ENCODE results near the gene RAB11FIP3.
"Not testable (repeated sequence)": the region's sequence is repeated elsewhere in the genome, so short reads cannot be mapped to it uniquely, and the experiment has no call there.

RAB11FIP3 gene

DNA sequence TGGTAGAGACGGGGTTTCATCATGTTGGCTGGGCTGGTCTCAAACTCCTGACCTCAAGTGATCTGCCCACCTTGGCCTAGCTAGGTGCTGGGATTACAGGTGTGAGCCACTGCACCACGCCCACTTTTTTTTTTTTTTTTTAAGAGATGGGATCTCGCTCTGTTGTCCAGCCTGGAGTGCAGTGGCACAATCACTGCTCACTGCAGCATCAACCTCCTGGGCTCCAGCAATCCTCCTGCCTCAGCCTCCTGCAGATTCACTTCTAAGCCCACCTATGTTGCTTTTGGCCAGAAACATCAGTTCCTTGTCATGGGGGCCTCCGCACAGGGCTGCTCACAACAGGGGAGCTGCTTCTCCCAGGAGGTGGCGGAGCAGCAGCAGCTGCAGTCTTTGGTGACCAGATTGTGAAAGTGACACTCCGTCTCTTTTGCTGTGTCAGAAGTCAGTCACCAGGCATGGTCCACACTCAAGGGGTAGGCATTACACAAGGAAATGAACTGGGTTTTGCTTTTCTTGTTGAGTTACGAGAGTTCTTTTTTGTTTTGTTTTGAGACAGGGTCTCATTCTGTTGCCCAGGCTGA, 32.9 kb upstream of the RAB11FIP3 start:
- DNase-seq, result no peak

DNA sequence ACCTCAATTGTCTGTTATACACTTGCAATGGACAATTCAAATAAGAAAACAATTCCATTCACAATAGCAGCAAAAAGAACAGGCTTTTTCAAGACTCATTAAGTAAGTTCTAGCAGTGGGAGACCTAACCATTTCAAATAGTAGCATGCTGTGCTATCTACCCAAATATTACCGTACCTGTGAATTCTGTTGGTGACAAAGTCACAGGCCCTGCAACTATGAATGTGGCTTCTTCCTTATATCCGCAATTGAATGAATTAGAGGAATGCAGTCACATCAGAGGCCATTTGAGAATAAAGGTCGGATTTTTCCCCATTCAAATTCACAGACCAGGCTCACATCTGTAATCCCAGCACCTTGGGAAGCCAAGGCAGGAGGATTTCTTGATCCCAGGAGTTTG, 29.2 kb upstream of the RAB11FIP3 start:
- DNase-seq, result no peak

DNA sequence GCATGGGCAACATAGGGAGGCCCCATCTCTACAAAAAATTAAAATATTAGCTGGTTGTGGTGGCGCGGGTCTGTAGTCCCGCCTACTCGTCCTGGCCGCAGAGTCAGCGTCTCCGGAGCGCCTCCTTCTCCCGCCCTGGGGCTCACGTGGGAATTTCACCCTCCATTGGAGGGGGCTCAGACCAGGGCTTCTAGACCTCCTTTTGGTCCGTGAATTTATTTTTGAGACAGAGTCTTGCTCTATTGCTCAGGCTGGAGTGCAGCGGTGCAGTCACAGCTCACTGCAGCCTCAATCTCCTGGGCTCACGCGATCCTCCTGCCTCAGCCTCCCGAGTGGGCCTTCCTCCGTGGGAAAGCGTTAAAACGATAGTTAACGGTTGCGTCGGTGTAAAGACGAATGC, 28.8 kb upstream of the RAB11FIP3 start:
- no peak for DNase-seq

DNA sequence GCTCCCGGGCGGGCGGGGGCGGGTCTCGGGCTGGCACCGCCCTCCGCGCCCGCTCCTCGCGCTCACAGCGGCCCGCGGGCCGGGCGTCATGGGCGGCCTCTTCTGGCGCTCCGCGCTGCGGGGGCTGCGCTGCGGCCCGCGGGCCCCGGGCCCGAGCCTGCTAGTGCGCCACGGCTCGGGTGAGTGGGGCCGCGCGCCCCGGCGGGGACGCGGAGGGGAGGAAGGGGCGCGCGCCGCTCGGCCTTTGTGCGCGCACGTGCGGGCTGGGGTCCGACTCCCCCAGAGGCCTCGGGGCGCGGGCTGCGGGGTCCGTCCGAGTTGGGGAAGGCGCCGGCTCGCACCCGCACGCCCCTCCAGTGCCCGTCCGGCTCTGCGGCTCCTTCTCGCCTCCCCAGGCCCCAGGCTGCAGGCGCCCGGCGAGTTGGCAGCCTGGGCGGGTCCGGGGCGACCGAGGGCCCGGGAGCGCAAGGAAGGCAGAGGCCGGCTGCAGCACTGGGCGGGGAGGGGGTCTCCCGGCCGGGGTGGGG, 28.3 kb upstream of the RAB11FIP3 start, which contains the start of gene NME4:
TSS of gene NME4 (plus strand) at position 65 of the 527 bp plus-strand sequence. CDS start at position 89, 24 bp downstream.
- peak in 1 of 2 donors; percentile 37 for DNase-seq

DNA sequence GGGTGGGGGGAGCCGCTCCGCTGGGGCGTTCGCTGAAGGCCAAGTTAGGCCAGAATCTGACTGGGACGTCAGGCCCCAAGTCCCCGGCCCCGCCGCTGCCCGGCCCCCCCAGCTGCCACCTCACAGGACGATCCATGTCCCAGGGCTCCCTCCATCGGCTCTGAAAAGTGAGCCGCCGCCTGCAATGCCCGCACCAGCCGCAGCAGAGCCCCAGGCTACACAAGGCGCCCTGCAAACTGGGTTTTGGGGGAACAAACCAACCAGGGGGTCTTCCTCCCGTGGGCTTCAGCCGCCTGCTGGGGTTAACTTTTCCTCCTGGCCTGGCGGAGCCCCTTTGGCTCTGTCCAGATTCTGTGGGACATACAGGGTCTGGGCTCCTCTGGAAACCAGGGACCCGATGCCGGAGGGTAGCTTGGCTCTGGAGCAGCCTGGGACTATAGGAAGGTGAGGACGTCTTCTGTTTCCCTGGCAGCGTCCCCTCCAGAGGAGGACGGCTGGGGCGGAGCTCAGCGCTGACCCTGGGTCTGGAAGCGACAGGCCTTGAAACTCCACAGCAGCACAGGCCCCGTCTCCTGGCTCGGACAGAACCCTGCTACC, 27.6 kb upstream of the RAB11FIP3 start:
- peak in 1 of 2 donors; percentile 39 for DNase-seq

DNA sequence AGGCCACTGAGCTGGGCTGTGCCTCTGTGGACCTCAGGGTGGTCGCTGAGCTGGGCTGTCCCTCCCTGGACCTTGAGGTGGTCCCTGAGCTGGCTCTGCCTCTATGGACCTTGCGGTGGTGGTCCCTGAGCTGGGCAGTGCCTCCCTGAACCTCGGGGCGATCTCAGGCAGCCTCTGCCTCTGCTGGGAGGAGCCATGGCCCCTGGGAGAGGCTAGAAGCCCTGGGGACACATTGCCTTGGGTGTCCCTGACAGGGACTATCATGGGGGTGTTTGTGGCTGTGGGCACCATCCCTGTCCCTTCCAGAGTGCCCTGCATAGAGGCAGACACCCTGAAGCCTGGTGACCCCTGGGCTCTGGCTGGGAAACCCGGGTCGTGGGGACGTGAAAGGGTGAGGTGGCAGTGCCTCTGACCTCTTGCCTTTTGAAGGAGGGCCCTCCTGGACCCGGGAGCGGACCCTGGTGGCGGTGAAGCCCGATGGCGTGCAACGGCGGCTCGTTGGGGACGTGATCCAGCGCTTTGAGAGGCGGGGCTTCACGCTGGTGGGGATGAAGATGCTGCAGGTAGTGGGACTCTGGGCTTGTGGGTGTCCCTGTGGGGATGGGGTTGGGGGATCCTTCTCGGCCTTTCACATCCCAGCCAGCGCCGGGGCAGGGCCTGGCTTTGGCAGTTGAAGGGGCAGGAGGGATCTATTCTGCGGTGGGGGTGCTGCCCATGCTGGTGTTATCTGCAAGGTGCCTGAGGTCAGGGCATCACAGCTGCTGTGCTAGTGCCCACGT, 26.7 kb upstream of the RAB11FIP3 start:
- DNase-seq, result no peak

DNA sequence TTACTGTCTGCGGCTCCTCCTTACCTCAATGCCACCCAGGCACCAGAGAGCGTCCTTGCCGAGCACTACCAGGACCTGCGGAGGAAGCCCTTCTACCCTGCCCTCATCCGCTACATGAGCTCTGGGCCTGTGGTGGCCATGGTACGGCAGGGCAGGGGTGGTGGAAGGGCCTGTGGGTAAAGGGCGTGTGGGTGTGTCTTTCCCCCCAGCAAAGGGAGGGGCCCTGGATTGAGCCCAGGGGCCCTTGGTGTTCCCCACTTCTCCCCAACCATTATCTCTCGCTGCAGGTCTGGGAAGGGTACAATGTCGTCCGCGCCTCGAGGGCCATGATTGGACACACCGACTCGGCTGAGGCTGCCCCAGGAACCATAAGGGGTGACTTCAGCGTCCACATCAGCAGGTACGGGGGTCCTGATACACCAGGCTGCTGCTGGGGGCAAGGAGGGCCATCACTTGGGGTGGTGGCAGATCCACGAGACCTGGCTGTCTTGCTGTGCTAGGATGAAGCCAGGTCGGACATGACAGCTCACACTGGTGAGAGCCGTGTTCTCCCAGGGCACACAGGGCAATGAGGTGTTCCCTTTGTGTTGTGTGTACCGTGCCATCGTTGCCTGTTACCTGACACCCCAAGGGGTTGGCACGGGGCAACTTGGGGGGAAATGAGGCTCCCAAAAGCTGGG, 26.0 kb upstream of the RAB11FIP3 start:
- DNase-seq, result no peak

DNA sequence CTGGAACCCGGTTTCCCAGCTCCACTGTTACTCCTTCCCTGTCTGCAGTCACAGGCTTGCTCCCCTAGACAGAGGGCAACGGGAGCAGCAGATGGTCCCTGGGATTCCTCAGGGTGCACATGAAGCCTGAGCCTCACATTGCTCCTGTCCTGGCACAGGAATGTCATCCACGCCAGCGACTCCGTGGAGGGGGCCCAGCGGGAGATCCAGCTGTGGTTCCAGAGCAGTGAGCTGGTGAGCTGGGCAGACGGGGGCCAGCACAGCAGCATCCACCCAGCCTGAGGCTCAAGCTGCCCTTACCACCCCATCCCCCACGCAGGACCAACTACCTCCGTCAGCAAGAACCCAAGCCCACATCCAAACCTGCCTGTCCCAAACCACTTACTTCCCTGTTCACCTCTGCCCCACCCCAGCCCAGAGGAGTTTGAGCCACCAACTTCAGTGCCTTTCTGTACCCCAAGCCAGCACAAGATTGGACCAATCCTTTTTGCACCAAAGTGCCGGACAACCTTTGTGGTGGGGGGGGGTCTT, 25.3 kb upstream of the RAB11FIP3 start:
- DNase-seq, result peak in 1 of 2 donors; percentile 26

DNA sequence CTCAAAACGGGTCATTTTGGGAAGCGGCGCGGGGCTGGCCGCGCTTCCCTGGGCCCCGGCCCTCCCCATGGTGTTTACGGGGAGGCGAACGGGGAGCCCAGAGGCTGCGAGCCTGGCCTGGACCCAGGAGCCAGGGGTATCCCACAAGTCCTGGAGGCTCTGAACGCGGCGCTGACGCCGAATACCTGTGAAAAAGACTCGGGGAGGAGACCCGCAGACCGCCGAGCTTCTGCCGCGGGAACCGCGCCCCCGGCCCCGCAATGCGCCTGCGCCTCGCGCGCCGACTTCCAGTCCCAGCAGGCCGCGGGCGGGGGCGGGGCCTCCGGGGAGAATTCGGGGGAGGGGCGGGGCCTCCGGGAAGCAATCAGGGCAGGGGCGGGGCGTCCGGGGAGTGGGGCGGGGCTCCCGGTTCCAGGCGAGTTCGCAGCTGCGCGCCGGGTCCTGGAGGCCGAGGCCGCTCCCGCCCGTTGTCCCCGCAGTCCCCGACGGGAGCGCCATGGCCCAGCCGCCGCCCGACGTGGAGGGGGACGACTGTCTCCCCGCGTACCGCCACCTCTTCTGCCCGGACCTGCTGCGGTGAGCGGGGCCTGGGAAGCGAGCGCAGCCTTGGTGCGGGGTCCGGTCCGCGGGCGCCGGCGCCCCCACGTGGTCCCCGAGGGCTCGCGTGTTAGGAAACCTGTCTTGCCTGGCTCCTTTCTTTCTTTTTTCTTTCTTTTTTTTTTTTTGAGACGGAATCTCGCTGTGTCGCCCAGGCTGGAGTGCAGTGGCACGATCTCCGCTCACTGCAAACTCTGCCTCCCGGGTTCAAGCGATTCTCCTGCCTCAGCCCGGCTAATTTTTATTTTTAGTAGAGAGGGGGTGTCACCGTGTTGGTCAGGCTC, 23.7 kb upstream of the RAB11FIP3 start, which contains the start of gene DECR2:
TSS of gene DECR2 (plus strand) at position 418 of the 881 bp plus-strand sequence. CDS start at position 497, 79 bp downstream.
- peak; percentile 99 to 100 for DNase-seq

DNA sequence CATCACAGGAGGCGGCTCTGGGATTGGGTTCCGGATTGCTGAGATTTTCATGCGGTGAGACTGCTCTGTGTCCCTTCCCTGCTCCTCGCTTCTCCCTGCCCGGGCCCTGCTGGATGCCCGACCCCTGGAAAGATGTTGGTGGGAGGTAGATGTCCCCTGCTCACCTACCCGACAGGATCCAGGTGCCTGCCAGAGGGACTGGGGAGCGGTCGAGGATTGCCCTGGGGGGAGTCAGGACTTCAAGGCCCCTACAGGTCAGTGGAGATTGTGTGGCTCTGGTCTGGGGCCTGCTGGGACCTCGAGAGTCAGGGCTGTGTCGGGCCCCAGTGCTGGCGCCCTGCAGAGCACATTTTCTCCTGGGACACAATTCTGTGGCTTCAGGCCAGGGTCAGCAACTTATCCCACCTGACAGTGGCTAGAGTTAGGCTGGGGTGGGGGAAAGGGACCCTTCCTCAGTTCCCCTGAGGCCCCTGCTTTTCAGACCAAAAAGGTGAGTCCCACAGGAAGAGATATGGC, 20.4 kb upstream of the RAB11FIP3 start:
- no peak for DNase-seq

DNA sequence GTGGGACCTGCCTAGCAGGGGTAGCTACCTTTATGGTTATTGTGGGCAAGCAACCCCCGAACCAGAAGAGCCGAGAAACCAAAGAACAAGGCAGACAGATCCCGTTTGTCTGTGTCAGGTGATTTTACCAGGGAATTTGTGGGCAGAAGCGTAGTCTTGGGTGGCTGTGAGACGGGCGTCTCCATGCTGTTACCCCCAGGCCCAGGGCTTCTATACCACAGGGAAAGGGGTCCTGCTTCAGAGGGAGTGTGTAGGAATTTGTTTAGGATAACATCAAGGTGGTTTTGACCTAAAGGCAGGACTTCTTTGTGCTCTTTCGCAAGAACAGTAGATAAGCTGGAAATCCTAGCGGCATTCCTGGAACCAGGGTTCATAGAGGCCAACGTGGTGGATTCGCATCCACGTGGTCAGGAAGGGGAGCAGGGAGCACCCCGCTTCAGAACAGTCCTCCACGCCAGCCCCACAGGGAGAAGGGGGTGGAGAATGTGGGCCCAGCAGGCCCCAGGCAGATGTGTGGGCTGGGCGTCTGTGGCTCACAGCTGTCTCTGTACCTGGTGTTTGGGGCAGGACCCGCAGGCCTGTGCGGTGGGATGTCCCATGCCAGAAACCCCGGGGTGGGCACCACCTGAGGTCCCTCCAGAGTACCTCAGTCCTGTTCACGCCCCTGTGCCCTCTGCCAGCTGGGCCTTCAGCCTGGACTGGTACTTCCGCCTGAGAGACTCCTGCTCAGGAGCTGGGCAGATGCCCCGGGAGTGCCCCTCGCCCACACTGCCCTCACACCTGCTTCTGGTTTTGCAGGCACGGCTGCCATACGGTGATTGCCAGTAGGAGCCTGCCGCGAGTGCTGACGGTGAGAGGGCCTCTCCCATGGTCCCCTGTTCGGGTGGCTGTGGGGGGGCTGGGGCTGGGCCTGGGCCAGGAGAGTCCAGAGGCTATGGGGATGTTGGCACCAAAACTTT, 19.6 kb upstream of the RAB11FIP3 start:
- DNase-seq, result no peak

DNA sequence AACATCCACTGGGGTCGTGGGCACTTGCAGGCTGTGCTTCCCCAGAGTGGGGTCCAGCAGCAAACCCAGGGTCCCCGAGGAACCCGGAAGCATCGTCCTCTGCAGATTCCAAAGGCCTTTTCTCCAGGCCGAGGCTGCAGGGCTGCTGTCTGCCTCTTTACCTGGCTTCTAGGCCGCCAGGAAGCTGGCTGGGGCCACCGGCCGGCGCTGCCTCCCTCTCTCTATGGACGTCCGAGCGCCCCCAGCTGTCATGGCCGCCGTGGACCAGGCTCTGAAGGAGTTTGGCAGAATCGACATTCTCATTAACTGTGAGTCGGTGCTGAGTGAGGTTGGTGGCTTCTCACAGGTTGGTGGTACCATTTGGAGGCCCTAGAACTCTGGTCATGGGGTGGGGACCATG, 18.2 kb upstream of the RAB11FIP3 start:
- no peak for DNase-seq

DNA sequence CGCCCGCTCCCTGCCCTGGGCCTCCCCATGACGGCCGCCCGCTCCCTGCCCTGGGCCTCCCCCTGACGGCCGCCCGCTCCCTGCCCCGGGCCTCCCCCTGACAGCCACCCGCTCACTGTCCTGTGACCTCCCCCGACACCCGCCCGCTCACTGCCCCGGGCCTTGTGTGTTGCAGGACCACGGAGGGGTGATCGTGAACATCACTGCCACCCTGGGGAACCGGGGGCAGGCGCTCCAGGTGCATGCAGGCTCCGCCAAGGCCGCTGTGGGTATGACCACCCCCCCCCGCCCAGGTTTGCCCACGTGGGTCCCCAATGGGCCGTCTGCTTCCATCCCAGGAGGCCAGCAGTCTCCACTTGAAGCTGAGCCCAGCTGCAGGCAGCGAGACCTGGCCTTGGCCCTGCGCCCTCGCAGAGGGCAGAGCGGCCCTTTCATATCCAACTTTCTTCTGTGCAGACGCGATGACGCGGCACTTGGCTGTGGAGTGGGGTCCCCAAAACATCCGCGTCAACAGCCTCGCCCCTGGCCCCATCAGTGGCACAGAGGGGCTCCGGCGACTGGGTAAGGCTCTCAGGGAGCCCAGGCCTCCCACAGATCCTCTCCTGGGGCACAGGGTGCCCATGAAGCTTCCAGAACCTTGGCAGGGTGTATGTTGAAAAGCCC, 14.8 kb upstream of the RAB11FIP3 start:
- DNase-seq, result no peak

DNA sequence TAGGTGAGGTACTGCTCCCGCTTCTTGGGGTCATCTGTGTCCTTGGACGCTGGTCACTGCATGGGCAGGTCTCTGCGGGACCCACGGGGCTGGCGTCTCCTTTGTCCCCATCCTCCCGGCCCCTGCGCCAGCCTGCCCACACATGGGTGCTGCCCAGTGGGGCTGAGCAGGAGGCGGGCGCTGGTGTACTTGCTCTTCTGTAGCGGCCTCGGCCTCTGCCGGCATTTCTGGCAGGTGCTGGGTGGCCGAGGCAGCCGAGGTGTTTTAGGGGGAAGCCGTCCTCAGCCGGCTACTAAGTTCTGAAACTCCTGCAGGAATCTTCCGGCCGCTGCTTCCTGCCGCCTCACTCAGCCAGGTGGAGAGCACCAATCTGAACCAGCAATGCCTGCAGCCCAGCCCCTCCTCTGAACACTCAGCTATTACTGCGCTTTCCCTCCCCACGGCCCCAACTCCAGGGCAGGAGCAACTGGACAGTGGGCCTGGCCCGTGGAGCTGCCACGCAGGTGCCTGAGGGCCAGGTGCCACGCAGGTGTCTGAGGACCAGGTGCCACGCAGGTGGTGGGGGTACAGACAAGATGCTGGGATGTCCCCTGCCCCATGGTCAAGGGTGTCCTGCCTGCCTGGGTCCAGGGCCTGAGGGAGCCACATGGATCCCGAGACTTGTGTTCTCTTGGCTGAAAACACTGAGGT, 13.7 kb upstream of the RAB11FIP3 start:
- no peak for DNase-seq

DNA sequence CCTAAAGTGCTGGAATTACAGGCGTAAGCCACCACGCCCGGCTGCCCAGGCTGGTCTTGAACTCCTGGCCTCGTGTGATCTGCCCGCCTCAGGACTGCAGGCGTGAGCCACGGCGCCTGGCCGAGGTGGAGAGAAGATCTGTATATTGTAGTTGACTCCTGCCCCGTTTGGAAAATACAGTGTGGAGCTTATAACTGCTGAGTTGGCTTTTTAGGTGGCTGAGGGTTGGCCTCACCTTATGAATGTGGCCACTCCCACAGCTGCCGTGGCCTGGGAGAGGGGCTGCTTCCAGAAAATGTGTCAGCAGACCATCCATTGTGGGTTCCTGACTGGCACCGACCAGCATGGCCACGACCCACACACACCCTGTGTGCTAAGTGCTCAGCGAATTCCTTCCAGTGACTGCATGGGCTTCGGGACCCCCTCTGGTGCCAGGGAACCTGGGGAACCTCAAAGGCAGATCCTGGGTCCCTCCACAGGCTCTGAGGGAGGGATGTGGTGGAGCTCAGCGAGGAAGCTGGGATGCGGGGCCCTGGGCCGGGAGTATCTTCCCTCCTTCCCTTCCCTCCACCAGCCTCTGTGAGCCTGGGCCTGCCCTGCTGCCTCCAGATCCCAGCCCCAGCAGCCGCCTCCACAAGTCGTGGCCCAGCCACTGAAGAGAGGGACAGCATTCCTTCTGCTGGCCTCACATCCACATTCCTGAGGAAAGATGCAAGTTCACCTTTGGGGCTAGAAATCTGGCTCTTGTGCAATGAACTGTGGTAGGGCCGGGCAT, 10.9 kb upstream of the RAB11FIP3 start:
- DNase-seq, result no peak

DNA sequence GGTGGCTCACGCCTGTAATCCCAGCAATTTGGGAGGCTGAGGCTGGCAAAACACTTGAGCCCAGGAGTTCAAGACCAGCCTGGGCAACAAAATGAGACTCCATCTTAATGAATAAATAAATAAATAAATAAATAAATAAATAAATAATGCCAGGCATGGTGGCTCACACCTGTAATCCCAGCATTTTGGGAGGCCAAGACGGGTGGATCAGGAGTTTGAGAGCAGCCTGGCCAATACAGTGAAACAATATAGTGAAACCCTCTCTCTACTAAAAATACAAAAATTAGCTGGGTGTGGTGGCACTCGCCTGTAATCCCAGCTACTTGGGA, 10.3 kb upstream of the RAB11FIP3 start:
- DNase-seq, result not testable (repeated sequence)

DNA sequence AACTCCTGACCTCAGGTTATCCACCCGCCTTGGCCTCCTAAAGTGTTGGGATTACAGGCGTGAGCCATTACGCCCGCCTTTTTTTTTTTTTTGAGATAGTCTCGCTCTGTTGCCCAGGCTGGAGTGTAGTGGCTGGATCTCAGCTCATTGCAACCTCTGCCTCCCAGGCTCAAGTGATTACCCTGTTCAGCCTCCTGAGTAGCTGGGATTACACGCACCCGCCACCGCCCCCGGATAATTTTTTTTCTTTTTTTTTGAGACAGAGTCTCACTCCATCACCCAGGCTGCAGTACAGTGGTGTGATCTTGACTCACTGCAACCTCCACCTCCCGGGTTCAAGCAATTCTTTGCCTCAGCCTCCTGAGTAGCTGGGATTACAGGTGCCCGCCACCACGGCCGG, 3.3 kb upstream of the RAB11FIP3 start:
- not testable (repeated sequence) for DNase-seq

DNA sequence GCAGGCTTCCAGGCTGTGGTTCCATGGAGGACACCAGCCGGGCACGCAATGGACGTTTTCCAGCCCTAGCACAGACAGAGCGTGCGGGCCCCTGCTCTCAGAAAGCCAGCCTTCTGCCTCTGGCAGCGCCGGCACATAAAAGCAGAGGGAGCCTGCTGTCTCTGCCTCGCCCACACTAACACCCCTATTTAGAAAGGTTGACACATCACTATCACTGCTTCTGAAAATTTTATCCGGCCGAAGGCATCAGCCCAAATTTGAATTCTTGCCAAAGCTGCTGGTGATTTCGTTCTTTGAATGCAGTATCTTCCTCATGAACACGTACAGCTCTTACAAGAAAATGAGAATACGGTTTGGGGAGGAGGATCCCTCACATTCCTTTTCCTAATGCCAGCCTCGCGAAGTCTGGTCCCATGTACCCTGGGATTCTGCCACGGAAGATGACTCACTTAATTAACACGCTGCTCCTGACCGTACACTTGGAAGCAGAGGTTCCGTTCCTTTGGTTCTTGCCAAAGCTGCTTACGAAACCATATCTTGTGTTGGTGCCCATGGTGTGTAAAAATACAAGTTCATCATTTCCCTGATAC, 1.3 kb upstream of the RAB11FIP3 start:
- DNase-seq, result no peak

Data from stimulated activated CD4-positive, alpha-beta T cell treated with anti-CD3 and anti-CD28 coated beads, Interleukin-2, amount 100 ng/mL, for 24 hours (primary cell).